HepG2 (cell line): ENCODE data around the gene KRT6B. TPM values are rescaled to one million over a fixed set of nuclear protein-coding genes. Genes with fewer than 3 reads are reported as not detected.

ENCODE experiments used
- ATAC-seq: fragments of 200-7000 bp; cut with Tn5 transposase; 3 replicates; pipeline ENCODE4 v1.9.1; 2020; ENCODE audit warnings: mild to moderate bottlenecking, moderate library complexity
- BruUV-seq: library from RNA; stranded (reverse); fragments of 400-500 nt; replicated peaks from 2 replicates; lab custom pipeline; 2021; lab: Mats Ljungman, UMichigan
- CTCF ChIA-PET: fragments of 300-600 bp; formaldehyde crosslinking; extraction: SDS; loops from one replicate; lab custom pipeline; 2021; ENCODE audit warnings: low total read pairs, inconsistent platforms, low intra/inter-chr PET ratio; lab: Yijun Ruan, JAX
- POLR2A ChIA-PET: fragments of 350-600 bp; sonication (Branson Sonifier 250); formaldehyde crosslinking; loops from one replicate; lab custom pipeline; 2020; ENCODE audit warnings: antibody characterized with exemption, inconsistent platforms; lab: Yijun Ruan, JAX
- DNase-seq: peaks from one replicate; pipeline ENCODE4 v3.0.0-alpha.2; 2015; ENCODE audit warnings: low spot score
- FAIRE-seq: peaks from 3 replicates; lab custom pipeline; 2011; peaks lifted over from hg19 to GRCh38; lab: Jason Lieb, UNC
- H2AFZ ChIP-seq: one replicate; pipeline ENCODE4 v1.6.1; 2011; ENCODE audit warnings: low read length, inconsistent platforms
- H3K27ac ChIP-seq: fragments of 300-600 bp; 3 replicates; pipeline ENCODE4 v1.8.0; 2011; ENCODE audit warnings: mixed run types, mild to moderate bottlenecking, mixed read lengths, low read length, inconsistent platforms; ENCODE audit not compliant: insufficient read depth; ENCODE audit errors: extremely low read length
- H3K27me3 ChIP-seq, 2 experiments: fragments of 200-600 bp in 1 of 2; 2 replicates in 1 of 2; 3 replicates in 1 of 2; pipeline versions ENCODE4 v1.6.0 to v1.8.0; 2011; ENCODE audit warnings: low read length in 2 of 2, mild to moderate bottlenecking in 2 of 2, moderate library complexity in 2 of 2, inconsistent platforms in 1 of 2; ENCODE audit not compliant: insufficient read depth in 2 of 2, control insufficient read depth in 1 of 2
- H3K36me3 ChIP-seq, 2 experiments: fragments of 200-600 bp in 1 of 2; replicated peaks in 1 of 2; 2 replicates in 1 of 2; 3 replicates in 1 of 2; pipeline versions ENCODE4 v1.5.1 to v1.8.0; 2011; ENCODE audit warnings: low read length in 2 of 2, inconsistent platforms in 1 of 2; ENCODE audit not compliant: insufficient read depth in 2 of 2, control insufficient read depth in 1 of 2
- H3K4me1 ChIP-seq: 2 replicates; pipeline ENCODE4 v1.5.1; 2012; ENCODE audit warnings: low read length, inconsistent platforms; ENCODE audit not compliant: insufficient read depth
- H3K4me2 ChIP-seq: 2 replicates; pipeline ENCODE4 v1.6.0; 2011; ENCODE audit warnings: low read depth, low read length, inconsistent platforms
- H3K4me3 ChIP-seq, 3 experiments: fragments of 200-600 bp in 1 of 3; sonication (generic), shearing (Covaris generic) in 1 of 3; replicated peaks in 1 of 3; 2 replicates each; pipeline ENCODE4 v1.5.1; 2011 to 2016; ENCODE audit warnings: low read length in 3 of 3, inconsistent platforms in 2 of 3, low read depth in 2 of 3, mild to moderate bottlenecking in 2 of 3, control low read depth in 1 of 3, mixed read lengths in 1 of 3; ENCODE audit not compliant: insufficient read depth in 1 of 3
- H3K79me2 ChIP-seq: one replicate; pipeline ENCODE4 v1.6.1; 2011; ENCODE audit warnings: low read length, inconsistent platforms; ENCODE audit not compliant: insufficient read depth
- H3K9ac ChIP-seq: 2 replicates; pipeline ENCODE4 v1.6.0; 2011; ENCODE audit warnings: mild to moderate bottlenecking, low read depth, low read length, inconsistent platforms; ENCODE audit not compliant: insufficient read depth
- H3K9me3 ChIP-seq: 2 replicates; pipeline ENCODE4 v1.5.1; 2012; ENCODE audit warnings: mild to moderate bottlenecking, low read length
- H4K20me1 ChIP-seq: 2 replicates; pipeline ENCODE4 v1.6.0; 2011; ENCODE audit warnings: inconsistent platforms, mild to moderate bottlenecking, low read length, moderate library complexity; ENCODE audit not compliant: insufficient read depth
- AGO1 ChIP-seq: fragments of 200-400 bp; formaldehyde crosslinking; IDR thresholded peaks from 2 replicates; pipeline ENCODE4 v1.6.1; 2017; ENCODE audit warnings: mild to moderate bottlenecking, low read depth, low read length, moderate library complexity; ENCODE audit not compliant: poor library complexity, severe bottlenecking
- CEBPB ChIP-seq: IDR thresholded peaks from 2 replicates; pipeline ENCODE4 v1.6.1; 2011; ENCODE audit warnings: low read depth, low read length, improper control_type of control experiment, borderline replicate concordance
- JUNB ChIP-seq: sonication (generic); formaldehyde crosslinking; IDR thresholded peaks from 2 replicates; pipeline ENCODE4 v1.8.0; 2022; ENCODE audit warnings: missing genetic modification reagents, mild to moderate bottlenecking, borderline replicate concordance
- KAT2B ChIP-seq: fragments of 150-350 bp; IDR thresholded peaks from 2 replicates; pipeline ENCODE4 v1.6.1; 2014; ENCODE audit warnings: low read depth, low read length, borderline replicate concordance
- KLF13 ChIP-seq: sonication (generic); formaldehyde crosslinking; IDR thresholded peaks from 2 replicates; pipeline ENCODE4 v1.4.0; 2020; ENCODE audit warnings: mild to moderate bottlenecking, missing genetic modification reagents
- REPIN1 ChIP-seq: sonication (generic); formaldehyde crosslinking; IDR thresholded peaks from 2 replicates; pipeline ENCODE4 v1.8.0; 2022; ENCODE audit warnings: missing genetic modification reagents, low read depth, mild to moderate bottlenecking, borderline replicate concordance
- TMF1 ChIP-seq: sonication (generic); formaldehyde crosslinking; IDR thresholded peaks from 2 replicates; pipeline ENCODE4 v1.8.1; 2022; ENCODE audit warnings: low read depth, missing genetic modification reagents
- ZNF768 ChIP-seq: sonication (generic); formaldehyde crosslinking; IDR thresholded peaks from 2 replicates; pipeline ENCODE4 v1.4.0; 2020; ENCODE audit warnings: missing genetic modification reagents
- WGBS: methylation state at CpG from one replicate; pipeline ENCODE4 v1.1.6; 2017; ENCODE audit warnings: low lambda C conversion rate; 5-methylcytosine and 5-hydroxymethylcytosine counted together
- in situ Hi-C: cut with HindIII; loops from 2 replicates; pipeline ENCODE4 v1.10.0; 2017; ENCODE audit warnings: low pct_unique_long_range_greater_than_20kb; ENCODE audit not compliant: extremely low pct_ligation_motif_present
- intact Hi-C: fragments of 100-400 bp; cut with micrococcal nuclease; formaldehyde crosslinking; loops from one replicate; pipeline ENCODE4 v1.10.0; 2022; ENCODE audit not compliant: unreplicated experiment
- polyA plus RNA-seq, 8 experiments: library from polyadenylated mRNA; depleted of rRNA in 3 of 8; stranded (reverse) in 7 of 8; unstranded in 1 of 8; fragments of >200 nt; fragmentation: Illumina TruSeq in 4 of 8; extraction: Trizol in 4 of 8; gene quantifications; 2 replicates each; pipeline versions ENCODE4 v1.2.1 to v1.2.3, GENCODE V29; 2011 to 2016; ENCODE audit warnings: low read depth in 4 of 8, missing spikeins in 1 of 8, mixed read lengths in 1 of 8; ENCODE audit not compliant: insufficient read depth in 1 of 8
- total RNA-seq, 5 experiments: library from RNA; depleted of rRNA; stranded (reverse); fragments of >200 nt; fragmentation: Illumina TruSeq; extraction: Trizol; gene quantifications; 2 replicates each; pipeline ENCODE4 v1.2.3, GENCODE V29; 2016; ENCODE audit warnings: low read depth in 1 of 5

KRT6B gene
- total and polyA plus RNA-seq, 2 of the 13 experiments (the other 11 are each of a cell fraction or from before 2014, with no cell fraction given): not detected

DNA sequence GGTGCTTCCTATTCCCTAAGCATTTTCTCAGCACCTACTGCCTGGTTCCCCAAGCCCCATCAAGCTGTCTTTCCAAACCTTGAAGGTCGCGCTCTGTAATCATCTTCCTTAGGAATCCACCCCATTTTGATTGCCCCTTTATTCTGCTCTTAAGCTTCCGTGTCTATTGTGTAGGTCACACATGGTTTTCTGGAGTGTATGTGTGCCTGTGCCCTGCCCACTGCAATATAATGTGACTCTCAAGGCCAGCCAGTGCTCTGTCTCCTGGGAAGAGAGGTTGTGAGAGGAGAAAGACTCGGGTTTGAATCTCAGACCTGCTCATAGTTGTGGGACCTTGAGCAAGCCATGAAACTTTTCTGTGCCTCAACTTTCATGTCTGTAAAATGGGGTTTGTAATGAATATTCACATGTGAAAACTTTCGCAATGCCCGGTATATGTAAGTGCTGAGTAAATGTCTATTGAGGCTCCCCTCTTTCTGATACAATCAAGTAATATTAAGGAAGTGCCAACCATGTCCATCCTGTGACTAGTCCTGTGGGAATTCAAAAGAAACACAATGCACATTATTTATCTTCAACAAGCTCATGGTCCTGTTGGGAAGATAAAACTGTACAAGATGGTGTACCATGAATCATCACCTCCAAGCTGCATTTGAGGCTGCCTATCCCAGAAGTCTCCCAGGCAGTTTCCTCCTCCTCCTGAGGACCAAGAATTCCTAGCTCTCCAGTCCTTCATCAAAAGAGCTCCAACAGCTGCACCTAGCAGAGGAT, 17.0 kb downstream of the KRT6B start:
- H3K36me3 ChIP-seq: no peaks in the 10 kb centered on the region
- H3K27ac ChIP-seq: no peak overlapping the region
- no peaks in the 10 kb centered on the region for H3K9me3 ChIP-seq
- no TSS peak for BruUV-seq
- TF ChIP-seq KLF13 (no peak), KAT2B (no peak), ZNF768 (CRISPR knock-in tag) (no peak), JUNB (no peak), REPIN1 (CRISPR knock-in tag) (no peak), CEBPB (0 out of 2 replicates have a peak, but pooled peaks have one; percentile 15), TMF1 (no peak)
- TF ChIP-seq, all 625 proteins: peak for 1
- in situ Hi-C loops: no loop called here
- ATAC-seq (no peak), DNase-seq (no peak), FAIRE-seq (no peak)
- Histone ChIP-seq H3K9ac (no peak overlapping the region), H4K20me1 (no peaks in the 10 kb centered on the region), H3K4me2 (no peak overlapping the region), H2AFZ (no peak overlapping the region), H3K4me3 (no peak overlapping the region), H3K4me1 (no peaks in the 10 kb centered on the region; the same call in 1 of the 2 replicates), H3K27me3 (peaks cover 5 to 7% of the 10 kb centered on the region in 2 experiments; a peak in 3 of 5 replicates), H3K79me2 (no peaks in the 10 kb centered on the region)
- ChIA-PET POLR2A (no interaction called here), CTCF (no interaction called here)
- WGBS: 72% methylated on average over 6 of the region's 6 CpGs
- intact Hi-C loops: no loop called here

DNA sequence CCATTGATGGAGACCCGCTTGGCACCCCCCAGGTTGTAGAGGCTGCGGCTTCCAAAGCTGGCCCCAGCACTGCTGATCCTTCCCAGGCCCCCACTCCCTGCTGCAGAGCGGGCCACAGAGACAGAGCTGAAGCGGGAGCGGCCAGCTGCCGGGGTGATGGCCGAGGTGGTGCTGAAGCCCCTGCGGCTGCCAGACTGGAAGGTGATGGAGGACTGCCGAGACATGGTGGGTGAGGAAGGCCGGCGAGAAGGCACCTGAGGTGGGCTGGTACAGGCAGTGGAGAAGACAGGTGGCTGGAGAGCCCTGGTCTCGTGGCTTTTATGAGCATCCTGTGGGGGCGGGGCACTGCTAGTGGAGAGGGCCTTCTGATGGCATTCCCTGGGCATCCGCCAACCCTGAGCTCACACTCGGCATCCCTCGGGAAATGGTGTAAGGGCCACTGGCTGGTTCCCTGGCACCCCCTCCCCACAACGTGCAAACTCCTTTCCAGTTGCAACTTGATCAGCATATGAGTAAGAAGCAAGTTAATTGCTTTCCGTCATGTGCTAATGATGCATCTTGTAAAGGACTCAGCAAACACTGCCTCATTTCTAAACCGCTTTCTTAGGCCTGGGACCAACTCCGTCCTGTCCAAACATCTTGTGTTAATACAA, 17.7 kb downstream of the KRT6B start, which contains the start of gene KRT75:
Gene KRT75, minus strand, starts transcription at position 291 of the 653 bp plus-strand sequence. Its CDS starts 67 bp downstream, at position 224.
- no peak for DNase-seq
- in situ Hi-C loops: no loop called here

More for the DNA sequence above, 17.7 kb downstream of the KRT6B start, which contains the start of gene KRT75:
- Histone ChIP-seq H2AFZ (no peak within 1 kb of the TSS), H3K27ac (no peak within 1 kb of the TSS), H3K4me1 (no peaks in the 10 kb centered on the region; the same call in 1 of the 2 replicates), H4K20me1 (no peaks in the 10 kb centered on the region), H3K9me3 (no peaks in the 10 kb centered on the region), H3K36me3 (no peaks in the 10 kb centered on the region), H3K9ac (no peak within 1 kb of the TSS), H3K4me2 (no peak within 1 kb of the TSS), H3K79me2 (no peaks in the 10 kb centered on the region)
- 57% methylated on average over 12 of the region's 20 CpGs for WGBS
- POLR2A ChIA-PET: no interaction called here
- no TSS peak for BruUV-seq
- FAIRE-seq: no peak
- TF ChIP-seq AGO1: no peak
- TF ChIP-seq, all 625 proteins: peak for 0
- peaks cover 5 to 7% of the 10 kb centered on the region in 2 experiments; a peak in 3 of 5 replicates for H3K27me3 ChIP-seq
- intact Hi-C loops: no loop called here
- CTCF ChIA-PET: no interaction called here
- H3K4me3 ChIP-seq: no peak within 1 kb of the TSS
- no peak for ATAC-seq
